Adrenal gland (tissue), 5 donors: ENCODE measurements around the gene FOXA1.

Source experiments
- CTCF ChIP-seq, 6 experiments: fragments of 450-650 bp in 4 of 6; fragments of 200-600 bp in 2 of 6; sonication (generic) in 1 of 6; IDR thresholded peaks; 1 replicate in 5 of 6; 2 replicates in 1 of 6; pipeline versions ENCODE4 v1.5.1 to v1.8.0; 2016 to 2021; ENCODE audit warnings: antibody characterized with exemption in 6 of 6, mild to moderate bottlenecking in 2 of 6, moderate library complexity in 1 of 6
- POLR2A ChIP-seq, 2 donors: fragments of 450-650 bp; IDR thresholded peaks; one replicate each; pipeline ENCODE4 v1.6.1; 2017; ENCODE audit warnings: antibody characterized with exemption in 2 of 2, mild to moderate bottlenecking in 2 of 2, moderate library complexity in 1 of 2
- donor health status: DM: no; HTN: no; CAD: no.

- TF ChIP-seq CTCF (IDR thresholded peaks at IDR 0.05) (no peak), POLR2A (IDR thresholded peaks at IDR 0.05) (no peak)
Measured at GRCh38 chr14:37625597-37626595, 30.8 kb upstream of the FOXA1 start.
